Fibroblast of villous mesenchyme (primary cell): ENCODE data around the gene KIR3DL2. TPM values are rescaled to one million over a fixed set of nuclear protein-coding genes. Genes with fewer than 3 reads are reported as not detected.
"Not testable (repeated sequence)": the region's sequence is repeated elsewhere in the genome, so short reads cannot be mapped to it uniquely, and the experiment has no call there.

ENCODE experiments used
- DNase-seq: peaks from one replicate; pipeline ENCODE4 v3.0.0-alpha.2; 2010; ENCODE audit warnings: low read depth
- H3K4me3 ChIP-seq: 2 replicates; pipeline ENCODE4 v1.5.1; 2011; ENCODE audit warnings: low read depth, mild to moderate bottlenecking, low read length
- CTCF ChIP-seq: IDR thresholded peaks from 2 replicates; pipeline ENCODE4 v1.5.1; 2012; ENCODE audit warnings: low read depth, mild to moderate bottlenecking, low read length; ENCODE audit not compliant: insufficient read depth
- total RNA-seq: library from RNA; depleted of rRNA; stranded (reverse); fragments of >200 nt; gene quantifications from 2 replicates; pipeline ENCODE4 v1.2.3, GENCODE V29; 2012

Gene KIR3DL2
- total RNA-seq, 1 donor, result not detected

GRCh38 chr19:54883228-54883627, 33.0 kb downstream of the KIR3DL2 start:
- no peak for TF ChIP-seq CTCF
- H3K4me3 ChIP-seq, result no peak overlapping the region
- no peak for DNase-seq

GRCh38 chr19:54888239-54888638, 38.0 kb downstream of the KIR3DL2 start:
- no peak overlapping the region for H3K4me3 ChIP-seq
- no peak for DNase-seq
- no peak for TF ChIP-seq CTCF

GRCh38 chr19:54889566-54889965, 39.3 kb downstream of the KIR3DL2 start:
- DNase-seq, result no peak
- H3K4me3 ChIP-seq, result no peak overlapping the region
- TF ChIP-seq CTCF, result no peak

- TF ChIP-seq CTCF, result no peak
- DNase-seq, result no peak
These were observed 43.2 kb downstream of the KIR3DL2 start for GRCh38 chr19:54893406-54893805.

GRCh38 chr19:54894106-54894505, 43.9 kb downstream of the KIR3DL2 start:
- DNase-seq, H3K4me3 ChIP-seq: not testable (repeated sequence)

More at GRCh38 chr19:54893406-54893805, 43.2 kb downstream of the KIR3DL2 start:
- H3K4me3 ChIP-seq, result no peak overlapping the region

GRCh38 chr19:54896036-54896435, 45.8 kb downstream of the KIR3DL2 start:
- no peak for TF ChIP-seq CTCF
- H3K4me3 ChIP-seq, result no peak overlapping the region
- no peak for DNase-seq

GRCh38 chr19:54898685-54899084, 48.4 kb downstream of the KIR3DL2 start:
- H3K4me3 ChIP-seq, DNase-seq: not testable (repeated sequence)

GRCh38 chr19:54899646-54900045, 49.4 kb downstream of the KIR3DL2 start:
- not testable (repeated sequence) for DNase-seq, H3K4me3 ChIP-seq

- DNase-seq, H3K4me3 ChIP-seq: not testable (repeated sequence)
These were observed 50.9 kb downstream of the KIR3DL2 start for GRCh38 chr19:54901153-54901552.
